Loucy (cell line): ENCODE results near the gene CSGALNACT2.

Experiments used
- H2AFZ ChIP-seq: fragments of 200-600 bp; sonication (generic); 2 replicates; pipeline ENCODE4 v1.6.0; 2016; ENCODE audit warnings: antibody characterized with exemption, mild to moderate bottlenecking, low read length, moderate library complexity
- H3F3A ChIP-seq: fragments of 200-600 bp; 2 replicates; pipeline ENCODE4 v1.6.0; 2016; ENCODE audit warnings: antibody characterized with exemption, low read depth, mild to moderate bottlenecking
- H3K27me3 ChIP-seq: fragments of 200-600 bp; sonication (generic); 2 replicates; pipeline ENCODE4 v1.6.1; 2014; ENCODE audit warnings: low read length, mild to moderate bottlenecking; ENCODE audit not compliant: insufficient read depth, poor library complexity, severe bottlenecking
- H3K36me3 ChIP-seq: fragments of 200-600 bp; sonication (generic); 2 replicates; pipeline ENCODE4 v1.6.1; 2016; ENCODE audit warnings: low read length; ENCODE audit not compliant: insufficient read depth
- H3K4me1 ChIP-seq: fragments of 200-600 bp; sonication (generic); 2 replicates; pipeline ENCODE4 v1.5.1; 2014; ENCODE audit warnings: low read length, mild to moderate bottlenecking; ENCODE audit not compliant: insufficient read depth, poor library complexity, severe bottlenecking
- H3K4me2 ChIP-seq: fragments of 200-600 bp; sonication (generic); 2 replicates; pipeline ENCODE4 v1.6.0; 2014; ENCODE audit warnings: antibody characterized with exemption, low read length, low read depth, mild to moderate bottlenecking; ENCODE audit not compliant: poor library complexity, severe bottlenecking
- H3K4me3 ChIP-seq: fragments of 200-600 bp; sonication (generic); 2 replicates; pipeline ENCODE4 v1.5.1; 2014; ENCODE audit warnings: low read length, mild to moderate bottlenecking, mixed read lengths; ENCODE audit not compliant: poor library complexity, severe bottlenecking
- H3K79me2 ChIP-seq: fragments of 200-600 bp; sonication (generic); 2 replicates; pipeline ENCODE4 v1.6.1; 2014; ENCODE audit warnings: low read length; ENCODE audit not compliant: insufficient read depth
- H3K9ac ChIP-seq: fragments of 200-600 bp; sonication (generic); 2 replicates; pipeline ENCODE4 v1.6.0; 2014; ENCODE audit warnings: mild to moderate bottlenecking, low read depth, low read length, moderate library complexity; ENCODE audit not compliant: poor library complexity, severe bottlenecking
- H3K9me2 ChIP-seq: fragments of 200-600 bp; sonication (generic); replicated peaks from 2 replicates; pipeline ENCODE4 v1.6.1; 2016; ENCODE audit warnings: low read depth, low read length, mixed read lengths
- H3K9me3 ChIP-seq: fragments of 200-600 bp; sonication (generic); 2 replicates; pipeline ENCODE4 v1.6.1; 2014; ENCODE audit warnings: mild to moderate bottlenecking, antibody characterized with exemption, low read length, low read depth; ENCODE audit not compliant: insufficient read depth
- H4K20me1 ChIP-seq: fragments of 200-600 bp; sonication (generic); 2 replicates; pipeline ENCODE4 v1.6.0; 2014; ENCODE audit warnings: antibody characterized with exemption, low read length, mild to moderate bottlenecking; ENCODE audit not compliant: insufficient read depth, poor library complexity, severe bottlenecking
- EZH2phosphoT487 ChIP-seq: fragments of 200-600 bp; IDR thresholded peaks from 2 replicates; pipeline ENCODE4 v1.6.1; 2018; ENCODE audit warnings: antibody characterized with exemption, mild to moderate bottlenecking, moderate library complexity, borderline replicate concordance
- TF ChIP-seq, protein P1 (sequence below): fragments of 200-600 bp; sonication (generic); conservative IDR thresholded peaks from 2 replicates; pipeline ENCODE4 v1.5.1; 2014; ENCODE audit warnings: mild to moderate bottlenecking, antibody characterized with exemption, low read length

Gene CSGALNACT2

DNA sequence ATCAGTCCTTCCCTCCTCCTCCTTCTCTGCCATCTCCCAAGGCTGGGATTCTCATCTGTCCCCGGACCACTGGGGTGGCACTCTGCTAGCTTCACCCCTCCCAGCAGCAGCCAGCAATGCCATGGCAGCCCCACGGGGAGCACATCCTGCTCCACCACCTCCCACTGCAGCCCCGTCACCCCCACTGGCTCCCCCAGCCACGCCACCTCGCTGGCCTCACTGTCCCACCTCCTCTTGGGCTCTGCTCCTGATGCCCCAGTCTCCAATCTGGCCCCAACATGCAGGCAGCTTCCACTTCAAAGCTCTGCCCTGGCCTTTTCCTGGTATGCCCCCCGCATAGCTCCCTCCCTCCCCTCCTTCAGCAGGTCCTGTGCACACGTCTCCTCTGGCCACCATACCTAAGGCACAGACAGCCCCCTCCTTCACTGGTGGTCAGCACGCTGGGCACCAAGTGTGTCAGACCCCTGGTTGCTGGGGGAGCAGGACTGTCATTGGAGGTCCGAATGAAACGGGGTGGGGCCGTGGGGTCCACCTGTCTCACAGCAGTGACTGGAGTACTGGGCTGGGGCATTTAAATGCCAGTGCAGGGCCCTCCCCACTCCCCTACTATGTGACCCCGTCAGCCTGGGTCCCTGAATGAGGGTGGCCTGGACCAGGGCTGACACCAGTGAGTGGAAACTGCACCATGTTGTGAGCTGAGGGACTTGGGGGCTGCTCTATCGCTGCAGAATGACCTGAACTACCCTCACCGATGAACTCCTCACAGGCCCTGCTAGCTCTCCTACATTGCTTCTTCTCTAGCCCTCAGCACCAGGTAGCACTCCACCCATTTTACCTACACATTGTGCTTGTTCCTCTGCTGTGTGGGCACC, 89.9 kb downstream of the CSGALNACT2 start:
- TF ChIP-seq, protein P1, sequence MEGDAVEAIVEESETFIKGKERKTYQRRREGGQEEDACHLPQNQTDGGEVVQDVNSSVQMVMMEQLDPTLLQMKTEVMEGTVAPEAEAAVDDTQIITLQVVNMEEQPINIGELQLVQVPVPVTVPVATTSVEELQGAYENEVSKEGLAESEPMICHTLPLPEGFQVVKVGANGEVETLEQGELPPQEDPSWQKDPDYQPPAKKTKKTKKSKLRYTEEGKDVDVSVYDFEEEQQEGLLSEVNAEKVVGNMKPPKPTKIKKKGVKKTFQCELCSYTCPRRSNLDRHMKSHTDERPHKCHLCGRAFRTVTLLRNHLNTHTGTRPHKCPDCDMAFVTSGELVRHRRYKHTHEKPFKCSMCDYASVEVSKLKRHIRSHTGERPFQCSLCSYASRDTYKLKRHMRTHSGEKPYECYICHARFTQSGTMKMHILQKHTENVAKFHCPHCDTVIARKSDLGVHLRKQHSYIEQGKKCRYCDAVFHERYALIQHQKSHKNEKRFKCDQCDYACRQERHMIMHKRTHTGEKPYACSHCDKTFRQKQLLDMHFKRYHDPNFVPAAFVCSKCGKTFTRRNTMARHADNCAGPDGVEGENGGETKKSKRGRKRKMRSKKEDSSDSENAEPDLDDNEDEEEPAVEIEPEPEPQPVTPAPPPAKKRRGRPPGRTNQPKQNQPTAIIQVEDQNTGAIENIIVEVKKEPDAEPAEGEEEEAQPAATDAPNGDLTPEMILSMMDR = no peak
- TF ChIP-seq EZH2phosphoT487 = no peak
- H3K4me1 ChIP-seq = peaks cover 22% of the 10 kb centered on the region
- no peaks in the 10 kb centered on the region for H4K20me1 ChIP-seq
- no peaks in the 10 kb centered on the region for H3K9me2 ChIP-seq
- no peaks in the 10 kb centered on the region for H3F3A ChIP-seq
- no peak overlapping the region for H2AFZ ChIP-seq
- no peak overlapping the region for H3K4me3 ChIP-seq
- no peak overlapping the region for H3K9ac ChIP-seq
- H3K27me3 ChIP-seq = no peaks in the 10 kb centered on the region
- no peaks in the 10 kb centered on the region for H3K9me3 ChIP-seq
- no peak overlapping the region for H3K4me2 ChIP-seq
- no peaks in the 10 kb centered on the region for H3K79me2 ChIP-seq
- no peaks in the 10 kb centered on the region for H3K36me3 ChIP-seq

DNA sequence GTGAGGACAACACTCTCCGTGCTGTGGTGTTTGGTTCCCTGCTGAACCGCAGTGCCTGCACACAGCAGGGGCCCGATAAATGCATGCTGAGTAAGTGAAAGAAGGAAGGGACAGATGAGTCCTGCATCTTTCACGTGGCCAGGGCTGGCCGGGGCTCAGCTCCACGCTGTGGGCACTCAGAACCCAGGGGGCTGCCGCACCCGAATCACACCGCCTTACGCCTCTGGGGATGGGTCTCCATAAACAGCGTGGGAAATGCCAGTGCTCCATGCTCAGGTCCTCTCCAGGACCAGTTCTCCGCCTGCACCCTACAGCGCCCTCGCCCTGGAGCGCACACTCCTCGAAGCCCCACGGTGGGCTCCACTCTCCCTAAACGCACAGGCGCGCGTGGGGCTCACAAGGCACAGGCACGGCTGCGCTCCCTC, 90.5 kb downstream of the CSGALNACT2 start:
- H3K4me2 ChIP-seq = no peak overlapping the region
- TF ChIP-seq, protein P1 = no peak
- TF ChIP-seq EZH2phosphoT487 = no peak
- H3K9ac ChIP-seq = no peak overlapping the region
- no peaks in the 10 kb centered on the region for H3F3A ChIP-seq
- no peaks in the 10 kb centered on the region for H3K36me3 ChIP-seq
- no peaks in the 10 kb centered on the region for H3K27me3 ChIP-seq
- peaks cover 22% of the 10 kb centered on the region for H3K4me1 ChIP-seq
- H4K20me1 ChIP-seq = no peaks in the 10 kb centered on the region
- H3K4me3 ChIP-seq = no peak overlapping the region
- H2AFZ ChIP-seq = no peak overlapping the region
- no peaks in the 10 kb centered on the region for H3K9me2 ChIP-seq
- no peaks in the 10 kb centered on the region for H3K9me3 ChIP-seq
- no peaks in the 10 kb centered on the region for H3K79me2 ChIP-seq

DNA sequence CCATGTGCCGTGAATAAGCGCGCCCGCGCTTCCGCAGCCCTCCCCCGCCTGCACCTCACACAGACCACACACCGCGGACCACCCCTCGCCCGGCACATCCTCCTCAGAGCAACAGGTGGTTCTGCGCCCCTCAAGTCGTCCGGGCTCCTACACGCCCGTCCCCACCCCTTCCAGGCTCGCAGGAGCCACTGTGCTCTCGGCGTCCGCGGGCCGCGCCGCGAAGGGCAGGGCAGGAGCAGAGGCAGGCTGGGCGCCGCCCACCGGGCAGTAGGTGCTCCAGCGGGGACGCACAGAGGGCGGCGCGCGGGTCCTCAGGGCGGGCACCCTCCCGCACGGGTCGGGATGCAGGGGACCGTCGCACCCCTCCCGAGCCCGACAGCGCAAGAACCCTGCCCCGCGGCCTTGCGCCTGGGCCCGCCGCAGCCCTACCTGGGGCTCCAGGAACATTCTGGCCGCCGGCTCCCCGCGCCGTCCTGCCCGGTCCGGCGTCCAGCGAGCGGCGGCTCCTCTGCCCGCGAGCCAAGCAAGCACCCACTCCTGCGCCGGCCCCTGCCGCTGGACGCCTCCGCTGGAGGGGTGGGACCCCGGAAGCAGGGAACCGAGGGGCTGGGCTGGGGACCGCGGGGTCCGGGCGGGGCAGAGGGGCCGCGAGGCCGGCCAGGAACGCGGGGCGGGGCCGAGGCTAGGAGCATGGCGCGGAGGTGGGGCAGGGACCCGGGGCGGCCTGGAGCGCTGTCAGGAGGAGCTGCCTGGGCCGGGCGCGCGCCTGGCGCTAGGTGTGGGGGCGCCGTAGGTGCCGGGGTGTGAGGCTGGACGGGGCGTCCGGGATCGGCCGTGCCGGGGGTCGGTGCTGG, 91.2 kb downstream of the CSGALNACT2 start:
- H3K36me3 ChIP-seq = no peaks in the 10 kb centered on the region
- no peak overlapping the region for H3K9ac ChIP-seq
- no peak overlapping the region for H3K4me2 ChIP-seq
- H3K4me1 ChIP-seq = peaks cover 22% of the 10 kb centered on the region
- H3K9me2 ChIP-seq = no peaks in the 10 kb centered on the region
- TF ChIP-seq, protein P1 = no peak
- no peak for TF ChIP-seq EZH2phosphoT487
- H4K20me1 ChIP-seq = no peaks in the 10 kb centered on the region
- no peaks in the 10 kb centered on the region for H3K79me2 ChIP-seq
- H3K4me3 ChIP-seq = no peak overlapping the region
- H2AFZ ChIP-seq = no peak overlapping the region
- H3K9me3 ChIP-seq = no peaks in the 10 kb centered on the region
- H3K27me3 ChIP-seq = no peaks in the 10 kb centered on the region
- no peaks in the 10 kb centered on the region for H3F3A ChIP-seq
